Measurements from ENCODE around the gene ADD2. TPM values are rescaled to one million over a fixed set of nuclear protein-coding genes. Genes with fewer than 3 reads are reported as not detected.

ADD2 gene
- total and polyA plus RNA-seq, 2 experiments from 2014 or later = 34.6 to 223 TPM

GRCh38 chr2:70620020-70620419 lies 148.0 kb downstream of the ADD2 start (continued):
- no peak for TF ChIP-seq STAT1 (IDR thresholded peaks at IDR 0.05; ENCODE audit: unreplicated experiment)

- H3K4me3 Mint-ChIP-seq = peak overlapping the region; percentile 5; the same call in 1 of the 3 replicates
- H2AFZ ChIP-seq = no peak overlapping the region
- no peak overlapping the region for H3K27ac ChIP-seq (ENCODE audit: low read depth)
- H4K20me1 ChIP-seq (replicated peaks; ENCODE audit: insufficient read depth) = no peaks in the 10 kb centered on the region
- no peak overlapping the region for H3K4me3 ChIP-seq
- TF ChIP-seq REST (IDR thresholded peaks at IDR 0.05; ENCODE audit: unreplicated experiment) = no peak
- H3K36me3 ChIP-seq (ENCODE audit: insufficient read depth) = no peaks in the 10 kb centered on the region
- no peak overlapping the region for H3K4me2 ChIP-seq
- no peaks in the 10 kb centered on the region for H3K79me2 ChIP-seq (replicated peaks; ENCODE audit: insufficient read depth)
- H3K9me2 ChIP-seq (ENCODE audit: insufficient read depth) = no peaks in the 10 kb centered on the region
- H3K27me3 ChIP-seq (ENCODE audit: insufficient read depth) = no peaks in the 10 kb centered on the region
- peaks cover 43% of the 10 kb centered on the region for H3K36me3 Mint-ChIP-seq (ENCODE audit: low read depth)
- no peaks in the 10 kb centered on the region for H3F3A ChIP-seq (replicated peaks; ENCODE audit: low read depth)
- H3K27me3 Mint-ChIP-seq (ENCODE audit: insufficient read depth, low read depth, poor library complexity) = peaks cover 7% of the 10 kb centered on the region
- H3K27ac Mint-ChIP-seq = no peak overlapping the region; the same call in 1 of the 2 replicates
- H3K9me3 Mint-ChIP-seq = peaks cover 43% of the 10 kb centered on the region
- ATAC-seq (no peak), DNase-seq (ENCODE audit: low spot score) (no peak)
- H3K4me1 Mint-ChIP-seq = peaks cover 19% of the 10 kb centered on the region
- H3K4me1 ChIP-seq (ENCODE audit: insufficient read depth) = peaks cover 13% of the 10 kb centered on the region; the same call in 1 of the 2 replicates
Observed at GRCh38 chr2:70619167-70619566, 148.8 kb downstream of the ADD2 start.

GRCh38 chr2:70616168-70616694 lies 151.8 kb downstream of the ADD2 start:
- no peaks in the 10 kb centered on the region for H3K9me2 ChIP-seq (ENCODE audit: insufficient read depth)
- H3K4me1 ChIP-seq (ENCODE audit: insufficient read depth) = peaks cover 13% of the 10 kb centered on the region; the same call in 1 of the 2 replicates
- no peaks in the 10 kb centered on the region for H3K27me3 ChIP-seq (ENCODE audit: insufficient read depth)
- no peaks in the 10 kb centered on the region for H4K20me1 ChIP-seq (replicated peaks; ENCODE audit: insufficient read depth)
- peaks cover 26% of the 10 kb centered on the region for H3K4me1 Mint-ChIP-seq
- DNase-seq (ENCODE audit: low spot score) (no peak), ATAC-seq (no peak)
- H3K27me3 Mint-ChIP-seq (ENCODE audit: insufficient read depth, low read depth, poor library complexity) = peaks cover 11% of the 10 kb centered on the region
- peaks cover 31% of the 10 kb centered on the region for H3K9me3 Mint-ChIP-seq
- H3K27ac Mint-ChIP-seq = no peak overlapping the region
- no peaks in the 10 kb centered on the region for H3K79me2 ChIP-seq (replicated peaks; ENCODE audit: insufficient read depth)
- no peaks in the 10 kb centered on the region for H3K36me3 ChIP-seq (ENCODE audit: insufficient read depth)
- H3F3A ChIP-seq (replicated peaks; ENCODE audit: low read depth) = no peaks in the 10 kb centered on the region
- H3K4me3 Mint-ChIP-seq = no peak overlapping the region
- no peak overlapping the region for H2AFZ ChIP-seq
- H3K4me3 ChIP-seq = no peak overlapping the region
- H3K27ac ChIP-seq (ENCODE audit: low read depth) = no peak overlapping the region
- peaks cover 31% of the 10 kb centered on the region for H3K36me3 Mint-ChIP-seq (ENCODE audit: low read depth)
- H3K4me2 ChIP-seq = no peak overlapping the region
- TF ChIP-seq EZH2 (IDR thresholded peaks at IDR 0.05; ENCODE audit: low read depth, unreplicated experiment) (no peak), POLR2AphosphoS5 (IDR thresholded peaks at IDR 0.05; ENCODE audit: low read depth) (no peak), ZNF462 (CRISPR knock-in tag; IDR thresholded peaks at IDR 0.05) (no peak), NANOG (IDR thresholded peaks at IDR 0.05; ENCODE audit: borderline replicate concordance) (no peak), STAT1 (IDR thresholded peaks at IDR 0.05; ENCODE audit: unreplicated experiment) (no peak), CREB1 (CRISPR knock-in tag; IDR thresholded peaks at IDR 0.05; ENCODE audit: low read depth) (no peak)

Data from GM23338 (cell line).